Activated CD4-positive, alpha-beta T cell treated with anti-CD3 and anti-CD28 coated beads, Interleukin-2, amount 10 ng/mL, durations not matched to agents 7 days and 5 days (primary cell): ENCODE measurements around the gene RBMS1. TPM values are rescaled to one million over a fixed set of nuclear protein-coding genes. Genes with fewer than 3 reads are reported as not detected.
"Not testable (repeated sequence)": the region's sequence is repeated elsewhere in the genome, so short reads cannot be mapped to it uniquely, and the experiment has no call there.

ENCODE experiments used
- CTCF ChIA-PET: fragments of 350-600 bp; sonication (Branson Sonifier 250); formaldehyde crosslinking; loops from one replicate; lab custom pipeline; 2021; ENCODE audit warnings: antibody characterized with exemption; lab: Charles Lee
- POLR2A ChIA-PET: fragments of 350-600 bp; sonication (Branson Sonifier 250); formaldehyde crosslinking; loops from one replicate; lab custom pipeline; 2021; ENCODE audit warnings: antibody characterized with exemption; lab: Charles Lee
- DNase-seq: peaks from one replicate; pipeline ENCODE4 v3.0.0-alpha.2; 2020
- H3K27ac Mint-ChIP-seq: one replicate; pipeline ENCODE4 v1.8.0; 2021; ENCODE audit warnings: mild to moderate bottlenecking, moderate library complexity, mixed read lengths
- H3K27me3 Mint-ChIP-seq: one replicate; pipeline ENCODE4 v1.8.0; 2021; ENCODE audit warnings: mixed read lengths
- H3K36me3 Mint-ChIP-seq: one replicate; pipeline ENCODE4 v1.8.0; 2021; ENCODE audit warnings: low read depth, mixed read lengths
- H3K4me1 Mint-ChIP-seq: one replicate; pipeline ENCODE4 v1.8.0; 2021; ENCODE audit warnings: mixed read lengths
- H3K4me3 Mint-ChIP-seq: one replicate; pipeline ENCODE4 v1.8.0; 2021; ENCODE audit warnings: mild to moderate bottlenecking, moderate library complexity, mixed read lengths
- H3K9me3 Mint-ChIP-seq: one replicate; pipeline ENCODE4 v1.8.0; 2021; ENCODE audit warnings: mixed read lengths
- total RNA-seq, 2 experiments: library from RNA; stranded (reverse); gene quantifications; one replicate each; pipeline ENCODE4 v1.2.3, GENCODE V29; 2021

RBMS1 gene
- total RNA-seq, 2 experiments from 2014 or later = 84.4 to 100 TPM

- Mint-ChIP-seq H3K27ac (peak overlapping the region; percentile 55), H3K9me3 (peaks cover 15% of the 10 kb centered on the region), H3K4me3 (no peak overlapping the region), H3K4me1 (peaks cover 72% of the 10 kb centered on the region), H3K27me3 (no peaks in the 10 kb centered on the region), H3K36me3 (peaks cover 45% of the 10 kb centered on the region)
- CTCF ChIA-PET = interaction anchor here (1.4 kb wide), 1 partner anchor 51 kb away, joined by 3 read pairs; no protein-coding TSS in a partner anchor
- DNase-seq = no peak
- POLR2A ChIA-PET = no interaction called here
Observed at GRCh38 chr2:160423126-160423525, 70.5 kb downstream of the RBMS1 start.

- Mint-ChIP-seq H3K4me1 (peaks cover 74% of the 10 kb centered on the region), H3K36me3 (peaks cover 47% of the 10 kb centered on the region), H3K27ac (peak overlapping the region; percentile 72), H3K9me3 (peaks cover 15% of the 10 kb centered on the region), H3K4me3 (peak overlapping the region; percentile 49)
- H3K27me3 Mint-ChIP-seq, POLR2A ChIA-PET: not testable (repeated sequence)
- peak; percentile 31 for DNase-seq
- CTCF ChIA-PET = interaction anchor here (0.8 to 1.4 kb wide), 3 partner anchors 8 to 94 kb away, joined by 3 read pairs; no protein-coding TSS in a partner anchor
Observed at GRCh38 chr2:160421646-160422501, 71.7 kb downstream of the RBMS1 start.

- H3K9me3 Mint-ChIP-seq = peaks cover 11% of the 10 kb centered on the region
- no peak overlapping the region for H3K4me3 Mint-ChIP-seq
- no peak for DNase-seq
- peaks cover 40% of the 10 kb centered on the region for H3K36me3 Mint-ChIP-seq
- peaks cover 68% of the 10 kb centered on the region for H3K4me1 Mint-ChIP-seq
- CTCF ChIA-PET = interaction anchor here (0.7 to 1.3 kb wide), 3 partner anchors 8 to 400 kb away, joined by 3 to 4 read pairs (median 4); no protein-coding TSS in a partner anchor
- POLR2A ChIA-PET = no interaction called here
- H3K27ac Mint-ChIP-seq = peak overlapping the region; percentile 39
- H3K27me3 Mint-ChIP-seq = no peaks in the 10 kb centered on the region
Observed at GRCh38 chr2:160420711-160421110, 72.9 kb downstream of the RBMS1 start.

- ChIA-PET POLR2A (no interaction called here), CTCF (interaction anchor here (1.0 to 1.3 kb wide), 2 partner anchors 9 kb away, joined by 4 read pairs; no protein-coding TSS in a partner anchor)
- Mint-ChIP-seq H3K36me3 (peaks cover 41% of the 10 kb centered on the region), H3K4me3 (no peak overlapping the region), H3K4me1 (peaks cover 68% of the 10 kb centered on the region), H3K27ac (peak overlapping the region; percentile 39), H3K9me3 (peaks cover 11% of the 10 kb centered on the region), H3K27me3 (no peaks in the 10 kb centered on the region)
- no peak for DNase-seq
Observed at GRCh38 chr2:160419776-160420505, 73.7 kb downstream of the RBMS1 start.

GRCh38 chr2:160418853-160419252, 74.8 kb downstream of the RBMS1 start:
- CTCF ChIA-PET = no interaction called here
- Mint-ChIP-seq H3K27me3 (no peaks in the 10 kb centered on the region), H3K4me1 (peaks cover 70% of the 10 kb centered on the region), H3K9me3 (peaks cover 11% of the 10 kb centered on the region), H3K36me3 (peaks cover 45% of the 10 kb centered on the region), H3K27ac (no peak overlapping the region), H3K4me3 (no peak overlapping the region)
- POLR2A ChIA-PET = interaction anchor here (0.6 kb wide), 1 partner anchor 12 kb away, joined by 3 read pairs; no protein-coding TSS in a partner anchor
- no peak for DNase-seq

- Mint-ChIP-seq H3K27ac (no peak overlapping the region), H3K4me1 (peaks cover 69% of the 10 kb centered on the region), H3K9me3 (peaks cover 9% of the 10 kb centered on the region), H3K36me3 (peaks cover 40% of the 10 kb centered on the region), H3K4me3 (no peak overlapping the region), H3K27me3 (no peaks in the 10 kb centered on the region)
- CTCF ChIA-PET = no interaction called here
- POLR2A ChIA-PET = no interaction called here
- no peak for DNase-seq
Observed at GRCh38 chr2:160418398-160418765, 75.2 kb downstream of the RBMS1 start.

- Mint-ChIP-seq H3K27me3 (no peaks in the 10 kb centered on the region), H3K27ac (no peak overlapping the region)
- CTCF ChIA-PET = interaction anchor here (1.0 kb wide), 2 partner anchors 12 to 93 kb away, joined by 3 to 5 read pairs; no protein-coding TSS in a partner anchor
Observed at GRCh38 chr2:160417745-160418397, 75.7 kb downstream of the RBMS1 start.

GRCh38 chr2:160415991-160416390, 77.6 kb downstream of the RBMS1 start:
- no peaks in the 10 kb centered on the region for H3K27me3 Mint-ChIP-seq
- POLR2A ChIA-PET = interaction anchor here (0.7 kb wide), 1 partner anchor 1577 kb away, joined by 9 read pairs; no protein-coding TSS in a partner anchor
- no peak for DNase-seq
- no peak overlapping the region for H3K4me3 Mint-ChIP-seq
- CTCF ChIA-PET = interaction anchor here (0.6 kb wide), 1 partner anchor 1064 kb away, joined by 3 read pairs; no protein-coding TSS in a partner anchor
- peaks cover 2% of the 10 kb centered on the region for H3K9me3 Mint-ChIP-seq
- H3K27ac Mint-ChIP-seq = no peak overlapping the region
- peaks cover 71% of the 10 kb centered on the region for H3K4me1 Mint-ChIP-seq
- peaks cover 22% of the 10 kb centered on the region for H3K36me3 Mint-ChIP-seq

More at GRCh38 chr2:160417745-160418397, 75.7 kb downstream of the RBMS1 start:
- DNase-seq = no peak
- H3K36me3 Mint-ChIP-seq = peaks cover 37% of the 10 kb centered on the region
- peaks cover 71% of the 10 kb centered on the region for H3K4me1 Mint-ChIP-seq
- H3K4me3 Mint-ChIP-seq = no peak overlapping the region
- H3K9me3 Mint-ChIP-seq = peaks cover 7% of the 10 kb centered on the region
- POLR2A ChIA-PET = no interaction called here

- POLR2A ChIA-PET = interaction anchor here (0.7 kb wide), 1 partner anchor 43 kb away, joined by 3 read pairs; no protein-coding TSS in a partner anchor
- H3K4me1 Mint-ChIP-seq = peaks cover 66% of the 10 kb centered on the region
Observed at GRCh38 chr2:160411955-160412354, 81.7 kb downstream of the RBMS1 start.

GRCh38 chr2:160411167-160411566, 82.4 kb downstream of the RBMS1 start:
- DNase-seq = peak; percentile 57
- no peaks in the 10 kb centered on the region for H3K9me3 Mint-ChIP-seq
- H3K4me1 Mint-ChIP-seq = peaks cover 69% of the 10 kb centered on the region

More at GRCh38 chr2:160411955-160412354, 81.7 kb downstream of the RBMS1 start:
- DNase-seq = no peak
- CTCF ChIA-PET = interaction anchor here (0.7 to 1.5 kb wide), 4 partner anchors 8 to 53 kb away, joined by 3 to 6 read pairs (median 4); no protein-coding TSS in a partner anchor
- Mint-ChIP-seq H3K27ac (peak overlapping the region; percentile 94), H3K27me3 (no peaks in the 10 kb centered on the region), H3K36me3 (peaks cover 20% of the 10 kb centered on the region), H3K9me3 (no peaks in the 10 kb centered on the region), H3K4me3 (peak overlapping the region; percentile 57)

GRCh38 chr2:160409480-160409879, 84.1 kb downstream of the RBMS1 start:
- H3K4me3 Mint-ChIP-seq = no peak overlapping the region
- peaks cover 35% of the 10 kb centered on the region for H3K36me3 Mint-ChIP-seq
- peak overlapping the region; percentile 91 for H3K27ac Mint-ChIP-seq
- peaks cover 77% of the 10 kb centered on the region for H3K4me1 Mint-ChIP-seq
- no peak for DNase-seq
- ChIA-PET POLR2A (no interaction called here), CTCF (interaction anchor here (1.1 kb wide), 1 partner anchor 20 kb away, joined by 4 read pairs; no protein-coding TSS in a partner anchor)
- H3K9me3 Mint-ChIP-seq = no peaks in the 10 kb centered on the region
- no peaks in the 10 kb centered on the region for H3K27me3 Mint-ChIP-seq

More at GRCh38 chr2:160411167-160411566, 82.4 kb downstream of the RBMS1 start:
- Mint-ChIP-seq H3K27ac (peak overlapping the region; percentile 94), H3K36me3 (peaks cover 26% of the 10 kb centered on the region), H3K27me3 (no peaks in the 10 kb centered on the region), H3K4me3 (peak overlapping the region; percentile 57)
- POLR2A ChIA-PET = no interaction called here
- CTCF ChIA-PET = interaction anchor here (1.0 to 1.5 kb wide), 3 partner anchors 9 to 138 kb away, joined by 3 to 4 read pairs (median 3); no protein-coding TSS in a partner anchor

- ChIA-PET POLR2A (no interaction called here), CTCF (interaction anchor here (1.1 kb wide), 1 partner anchor 21 kb away, joined by 4 read pairs; no protein-coding TSS in a partner anchor)
- H3K27ac Mint-ChIP-seq = peak overlapping the region; percentile 91
Observed at GRCh38 chr2:160408959-160409291, 84.7 kb downstream of the RBMS1 start.

More at GRCh38 chr2:160408959-160409291, 84.7 kb downstream of the RBMS1 start:
- H3K4me1 Mint-ChIP-seq = peaks cover 78% of the 10 kb centered on the region
- H3K9me3 Mint-ChIP-seq = no peaks in the 10 kb centered on the region
- no peak for DNase-seq
- H3K4me3 Mint-ChIP-seq = peak overlapping the region; percentile 76
- peaks cover 33% of the 10 kb centered on the region for H3K36me3 Mint-ChIP-seq
- H3K27me3 Mint-ChIP-seq = no peaks in the 10 kb centered on the region
